ENCODE data around the gene CHD3. TPM values are rescaled to one million over a fixed set of nuclear protein-coding genes. Genes with fewer than 3 reads are reported as not detected.

CHD3 gene
- total and polyA plus RNA-seq, 9 donors, result 47.6 to 124 (median 78.2) TPM

- Histone ChIP-seq H3K36me3 (ENCODE audit: control insufficient read depth, insufficient read depth, low read length) (peaks cover 7% of the 10 kb centered on the region), H3K9me3 (replicated peaks; ENCODE audit: control insufficient read depth, low read depth, low read length) (no peaks in the 10 kb centered on the region), H3K4me1 (ENCODE audit: control insufficient read depth, insufficient read depth, low read length) (peaks cover 21% of the 10 kb centered on the region), H3K27me3 (ENCODE audit: control insufficient read depth, insufficient read depth, low read length) (no peaks in the 10 kb centered on the region), H3K27ac (ENCODE audit: low read length) (peak overlapping the region; percentile 97), H3K4me3 (ENCODE audit: low read length) (peak overlapping the region; percentile 53)
- WGBS (ENCODE audit: insufficient coverage), result 60% methylated on average over 1 of the region's 2 CpGs
- no peak for DNase-seq
These were observed 28.2 kb downstream of the CHD3 start for GRCh38 chr17:7916808-7917207.

DNA sequence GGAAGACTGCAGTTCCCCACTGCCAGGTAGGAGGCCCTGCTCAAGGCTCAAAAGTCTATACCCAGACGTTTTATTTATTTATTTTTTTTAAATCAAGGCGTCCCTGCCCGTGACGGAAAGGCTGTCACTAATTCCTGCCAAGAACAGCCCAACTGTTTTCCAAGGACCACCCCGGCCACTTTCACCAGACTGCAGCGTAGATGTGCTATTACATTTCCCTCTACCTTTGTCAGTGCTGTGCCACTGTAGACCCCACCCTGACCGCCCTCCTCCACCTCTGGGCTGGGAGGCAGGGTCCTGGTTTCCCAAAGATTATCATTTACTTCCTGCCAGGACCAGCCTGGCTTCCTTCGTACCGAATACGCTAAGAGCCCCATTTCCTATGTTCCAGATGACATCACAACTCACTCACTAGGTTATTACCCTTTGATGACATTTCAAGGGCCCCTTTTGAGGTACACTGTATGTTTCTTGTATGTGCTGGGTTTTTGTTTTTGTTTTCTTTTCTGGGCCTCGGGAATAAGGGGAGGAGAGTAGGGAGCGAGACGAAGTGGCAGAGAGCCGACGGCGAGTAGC lies 33.8 kb downstream of the CHD3 start:
- no peak for DNase-seq
- Histone ChIP-seq H3K36me3 (ENCODE audit: control insufficient read depth, insufficient read depth, low read length) (no peaks in the 10 kb centered on the region), H3K4me3 (ENCODE audit: low read length) (peak overlapping the region; percentile 45), H3K27ac (ENCODE audit: low read length) (peak overlapping the region; percentile 89), H3K27me3 (ENCODE audit: control insufficient read depth, insufficient read depth, low read length) (peaks cover 2% of the 10 kb centered on the region), H3K4me1 (ENCODE audit: control insufficient read depth, insufficient read depth, low read length) (peaks cover 19% of the 10 kb centered on the region), H3K9me3 (replicated peaks; ENCODE audit: control insufficient read depth, low read depth, low read length) (no peaks in the 10 kb centered on the region)
- WGBS (ENCODE audit: insufficient coverage), result 33% methylated on average over 11 of the region's 16 CpGs

DNA sequence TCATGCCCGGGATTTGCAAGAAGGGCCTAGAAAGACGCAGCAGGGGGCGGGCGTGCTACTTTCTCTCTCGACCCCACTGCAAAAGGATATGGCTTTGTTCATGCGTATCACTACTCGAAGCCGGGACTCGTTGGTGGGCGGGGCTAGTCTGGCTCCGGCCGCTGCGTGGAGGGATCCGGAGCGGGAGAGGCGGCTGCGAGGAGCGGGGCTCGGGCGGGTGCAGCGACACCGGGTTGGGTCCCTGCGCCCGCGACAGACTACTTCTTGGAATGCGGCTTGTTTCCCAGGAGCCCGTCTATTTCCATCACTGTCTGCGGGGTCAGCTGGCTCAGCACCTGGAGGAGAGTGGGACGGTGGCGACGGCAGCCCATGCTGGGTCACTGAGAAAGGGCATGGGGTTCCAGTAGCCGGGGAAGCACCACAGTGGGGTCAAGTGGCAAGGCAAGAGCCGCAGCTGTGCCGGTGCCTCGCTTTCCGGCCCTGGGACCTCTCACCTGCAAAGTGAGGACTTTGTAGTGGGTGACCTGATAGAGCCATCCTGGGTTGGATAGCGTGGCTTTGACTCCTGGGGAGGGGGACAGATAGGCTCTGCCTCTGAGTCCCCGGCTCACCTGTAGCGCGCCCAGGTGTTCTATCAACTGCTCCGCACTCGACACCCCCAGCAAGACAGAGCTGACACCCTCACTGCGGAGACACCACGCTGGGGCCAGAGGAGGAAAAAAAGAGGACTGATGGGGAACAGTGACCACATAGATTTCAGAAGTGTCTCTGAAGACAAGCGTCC lies 34.4 kb downstream of the CHD3 start:
- no peaks in the 10 kb centered on the region for H3K9me3 ChIP-seq (replicated peaks; ENCODE audit: control insufficient read depth, low read depth, low read length)
- peaks cover 2% of the 10 kb centered on the region for H3K27me3 ChIP-seq (ENCODE audit: control insufficient read depth, insufficient read depth, low read length)
- H3K4me1 ChIP-seq (ENCODE audit: control insufficient read depth, insufficient read depth, low read length), result peaks cover 19% of the 10 kb centered on the region
- WGBS (ENCODE audit: insufficient coverage), result 12% methylated on average over 32 of the region's 45 CpGs
- no peaks in the 10 kb centered on the region for H3K36me3 ChIP-seq (ENCODE audit: control insufficient read depth, insufficient read depth, low read length)
- DNase-seq, result peak; percentile 95
- H3K27ac ChIP-seq (ENCODE audit: low read length), result peak overlapping the region; percentile 89
- peak overlapping the region; percentile 45 for H3K4me3 ChIP-seq (ENCODE audit: low read length)

DNA sequence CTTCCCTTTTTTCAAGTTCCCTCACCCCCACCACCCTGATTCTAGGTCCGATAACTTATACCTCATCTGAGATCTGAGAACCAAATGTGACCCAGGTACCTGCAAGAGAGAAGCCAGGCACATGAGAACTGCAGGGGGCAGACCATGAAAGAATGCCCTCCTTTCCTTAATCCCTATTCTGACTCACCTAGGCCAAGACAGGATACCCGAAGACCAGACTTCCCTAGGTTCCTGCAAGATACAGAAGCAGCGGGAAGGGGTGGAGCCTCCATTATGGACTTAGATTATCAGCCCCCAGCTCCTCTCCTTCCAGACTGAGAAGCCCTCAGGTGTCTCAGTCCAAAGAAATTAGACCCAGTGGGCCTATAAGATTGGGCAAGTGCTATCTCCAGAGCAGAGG lies 39.0 kb downstream of the CHD3 start:
- peaks cover 8% of the 10 kb centered on the region for H3K27me3 ChIP-seq (ENCODE audit: control insufficient read depth, insufficient read depth, low read length)
- H3K27ac ChIP-seq (ENCODE audit: low read length), result no peak overlapping the region
- H3K4me3 ChIP-seq (ENCODE audit: low read length), result no peak overlapping the region
- H3K4me1 ChIP-seq (ENCODE audit: control insufficient read depth, insufficient read depth, low read length), result peaks cover 31% of the 10 kb centered on the region
- no peaks in the 10 kb centered on the region for H3K36me3 ChIP-seq (ENCODE audit: control insufficient read depth, insufficient read depth, low read length)
- H3K9me3 ChIP-seq (replicated peaks; ENCODE audit: control insufficient read depth, low read depth, low read length), result no peaks in the 10 kb centered on the region
- DNase-seq, result no peak
- WGBS (ENCODE audit: insufficient coverage), result 80% methylated on average over 3 of the region's 3 CpGs

GRCh38 chr17:7929158-7930023 lies 40.8 kb downstream of the CHD3 start, which contains the start of gene KCNAB3:
Gene KCNAB3 (minus strand): TSS chr17:7929856. CDS start chr17:7929435, 421 bp downstream.
- Histone ChIP-seq H3K36me3 (ENCODE audit: control insufficient read depth, insufficient read depth, low read length) (peaks cover 2% of the 10 kb centered on the region), H3K27me3 (ENCODE audit: control insufficient read depth, insufficient read depth, low read length) (peaks cover 8% of the 10 kb centered on the region), H3K27ac (ENCODE audit: low read length) (no peak within 1 kb of the TSS), H3K4me3 (ENCODE audit: low read length) (peak within 1 kb of the TSS; percentile 44), H3K4me1 (ENCODE audit: control insufficient read depth, insufficient read depth, low read length) (peaks cover 37% of the 10 kb centered on the region), H3K9me3 (replicated peaks; ENCODE audit: control insufficient read depth, low read depth, low read length) (no peaks in the 10 kb centered on the region)
- 4% methylated on average over 61 of the region's 67 CpGs for WGBS (ENCODE audit: insufficient coverage)
- DNase-seq, result peak; percentile 89

DNA sequence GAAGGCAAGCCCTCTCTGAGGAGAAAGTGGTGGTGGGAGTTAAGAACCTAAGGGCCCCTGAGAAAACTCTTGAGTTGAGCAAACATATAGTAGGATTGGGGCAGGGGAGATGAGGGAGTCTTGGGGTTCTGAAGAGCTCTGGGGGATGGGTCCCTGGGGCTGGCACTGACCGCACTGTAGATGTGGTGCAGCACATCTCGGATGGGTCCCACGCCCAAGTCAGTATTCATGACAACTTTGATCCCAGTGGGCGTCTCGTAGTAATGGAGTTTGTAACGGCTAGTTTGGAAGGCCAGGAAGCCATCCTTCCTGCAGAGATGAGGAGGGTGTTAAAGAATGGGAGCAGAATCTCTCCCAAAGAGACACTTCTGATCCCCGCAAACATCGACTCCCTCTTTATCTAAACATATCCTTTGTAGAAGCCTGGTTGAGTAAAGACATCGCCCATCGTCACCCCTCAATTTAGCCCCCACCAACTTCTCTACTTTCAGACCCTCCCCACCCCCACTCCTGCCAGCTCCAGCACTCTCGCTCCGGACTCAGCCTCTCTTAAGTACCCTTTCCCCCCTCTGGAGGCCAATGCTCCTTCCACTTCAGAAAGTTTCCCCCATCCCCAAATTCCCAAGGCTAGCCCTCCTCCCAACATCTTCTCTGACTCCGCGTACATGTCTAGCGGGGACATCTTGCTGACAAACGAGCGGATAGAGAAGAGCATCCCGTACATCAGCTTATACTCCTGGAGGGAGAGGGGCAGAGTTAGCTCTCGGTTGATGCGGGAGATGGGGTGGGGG lies 42.4 kb downstream of the CHD3 start:
- H3K4me1 ChIP-seq (ENCODE audit: control insufficient read depth, insufficient read depth, low read length), result peaks cover 37% of the 10 kb centered on the region
- peak overlapping the region; percentile 88 for H3K4me3 ChIP-seq (ENCODE audit: low read length)
- H3K27me3 ChIP-seq (ENCODE audit: control insufficient read depth, insufficient read depth, low read length), result peaks cover 8% of the 10 kb centered on the region
- no peaks in the 10 kb centered on the region for H3K9me3 ChIP-seq (replicated peaks; ENCODE audit: control insufficient read depth, low read depth, low read length)
- H3K27ac ChIP-seq (ENCODE audit: low read length), result peak overlapping the region; percentile 57
- 26% methylated on average over 10 of the region's 20 CpGs for WGBS (ENCODE audit: insufficient coverage)
- H3K36me3 ChIP-seq (ENCODE audit: control insufficient read depth, insufficient read depth, low read length), result peaks cover 16% of the 10 kb centered on the region
- no peak for DNase-seq

GRCh38 chr17:7931709-7932482 lies 43.3 kb downstream of the CHD3 start, which contains the start of the genes CNTROB and TRAPPC1:
Gene CNTROB (plus strand): TSS chr17:7932206. CDS start chr17:7933080, 874 bp downstream.
Gene TRAPPC1 (minus strand): TSS chr17:7931946. CDS start chr17:7931829, 117 bp downstream.
- peaks cover 8% of the 10 kb centered on the region for H3K27me3 ChIP-seq (ENCODE audit: control insufficient read depth, insufficient read depth, low read length)
- H3K27ac ChIP-seq (ENCODE audit: low read length), result peak within 1 kb of the TSS; percentile 88
- DNase-seq, result peak; percentile 100
- peaks cover 37% of the 10 kb centered on the region for H3K4me1 ChIP-seq (ENCODE audit: control insufficient read depth, insufficient read depth, low read length)
- peaks cover 24% of the 10 kb centered on the region for H3K36me3 ChIP-seq (ENCODE audit: control insufficient read depth, insufficient read depth, low read length)
- H3K9me3 ChIP-seq (replicated peaks; ENCODE audit: control insufficient read depth, low read depth, low read length), result no peaks in the 10 kb centered on the region
- under 1% methylated on average over 53 of the region's 55 CpGs for WGBS (ENCODE audit: insufficient coverage)
- peak within 1 kb of the TSS; percentile 88 for H3K4me3 ChIP-seq (ENCODE audit: low read length)

- DNase-seq, result peak; percentile 70
- H3K4me1 ChIP-seq (ENCODE audit: control insufficient read depth, insufficient read depth, low read length), result peaks cover 37% of the 10 kb centered on the region
- peak overlapping the region; percentile 88 for H3K4me3 ChIP-seq (ENCODE audit: low read length)
These were observed 43.9 kb downstream of the CHD3 start for GRCh38 chr17:7932483-7932891.

GRCh38 chr17:7932949-7933348 lies 44.4 kb downstream of the CHD3 start:
- Histone ChIP-seq H3K36me3 (ENCODE audit: control insufficient read depth, insufficient read depth, low read length) (peaks cover 28% of the 10 kb centered on the region), H3K9me3 (replicated peaks; ENCODE audit: control insufficient read depth, low read depth, low read length) (no peaks in the 10 kb centered on the region), H3K27me3 (ENCODE audit: control insufficient read depth, insufficient read depth, low read length) (peaks cover 8% of the 10 kb centered on the region), H3K4me1 (ENCODE audit: control insufficient read depth, insufficient read depth, low read length) (peaks cover 37% of the 10 kb centered on the region), H3K4me3 (ENCODE audit: low read length) (peak overlapping the region; percentile 88), H3K27ac (ENCODE audit: low read length) (peak overlapping the region; percentile 88)
- WGBS (ENCODE audit: insufficient coverage), result 7% methylated on average over 8 of the region's 16 CpGs
- peak; percentile 54 for DNase-seq

More at GRCh38 chr17:7932483-7932891, 43.9 kb downstream of the CHD3 start:
- H3K27me3 ChIP-seq (ENCODE audit: control insufficient read depth, insufficient read depth, low read length), result peaks cover 8% of the 10 kb centered on the region
- peak overlapping the region; percentile 88 for H3K27ac ChIP-seq (ENCODE audit: low read length)
- H3K9me3 ChIP-seq (replicated peaks; ENCODE audit: control insufficient read depth, low read depth, low read length), result no peaks in the 10 kb centered on the region
- peaks cover 28% of the 10 kb centered on the region for H3K36me3 ChIP-seq (ENCODE audit: control insufficient read depth, insufficient read depth, low read length)
- 0% methylated on average over 14 of the region's 17 CpGs for WGBS (ENCODE audit: insufficient coverage)

Measured in muscle of leg (tissue), 11 donors.